ENCODE data around the gene MMP23B.
A peak's percentile ranks its signal among the peaks of the same experiment; 100 is the strongest.
"Not testable (repeated sequence)": the region's sequence is repeated elsewhere in the genome, so short reads cannot be mapped to it uniquely, and the experiment has no call there.

The MMP23B gene

DNA sequence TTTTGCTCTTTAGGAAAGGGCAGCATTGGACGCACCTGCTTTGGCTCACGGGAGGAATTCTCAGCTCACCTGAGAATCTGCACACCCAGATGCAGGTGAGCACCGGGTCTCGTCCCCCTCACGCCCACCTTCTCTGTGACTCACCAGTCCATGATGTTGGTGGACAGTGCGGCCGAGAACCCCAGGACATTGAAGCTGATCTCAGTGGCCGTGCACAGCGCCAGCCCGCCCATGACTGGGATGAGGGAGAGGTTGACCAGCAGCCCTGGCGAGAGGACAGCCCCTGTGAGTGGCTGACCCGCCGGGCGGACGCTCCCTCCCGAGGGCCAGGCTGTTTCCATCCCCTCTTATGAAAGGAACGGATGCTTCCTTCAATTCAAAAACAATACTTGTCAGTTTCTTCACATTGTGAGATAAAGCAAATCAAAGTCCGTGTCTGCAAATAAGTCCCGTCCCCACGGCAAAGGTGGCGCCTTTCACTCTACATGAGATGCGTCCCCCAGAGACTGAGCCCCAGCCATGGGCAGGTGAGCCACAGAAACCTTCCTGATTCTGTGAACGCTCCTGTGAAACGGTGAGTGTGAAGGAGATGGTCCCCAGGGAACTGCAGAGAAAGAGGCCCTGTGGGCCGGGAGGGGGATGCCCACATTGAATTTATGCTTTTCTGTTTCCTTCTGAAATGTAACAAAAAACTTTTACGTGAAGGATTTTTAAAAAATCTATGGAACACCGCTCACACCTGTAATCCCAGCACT, 39.6 kb downstream of the MMP23B start:
- no peak for DNase-seq

DNA sequence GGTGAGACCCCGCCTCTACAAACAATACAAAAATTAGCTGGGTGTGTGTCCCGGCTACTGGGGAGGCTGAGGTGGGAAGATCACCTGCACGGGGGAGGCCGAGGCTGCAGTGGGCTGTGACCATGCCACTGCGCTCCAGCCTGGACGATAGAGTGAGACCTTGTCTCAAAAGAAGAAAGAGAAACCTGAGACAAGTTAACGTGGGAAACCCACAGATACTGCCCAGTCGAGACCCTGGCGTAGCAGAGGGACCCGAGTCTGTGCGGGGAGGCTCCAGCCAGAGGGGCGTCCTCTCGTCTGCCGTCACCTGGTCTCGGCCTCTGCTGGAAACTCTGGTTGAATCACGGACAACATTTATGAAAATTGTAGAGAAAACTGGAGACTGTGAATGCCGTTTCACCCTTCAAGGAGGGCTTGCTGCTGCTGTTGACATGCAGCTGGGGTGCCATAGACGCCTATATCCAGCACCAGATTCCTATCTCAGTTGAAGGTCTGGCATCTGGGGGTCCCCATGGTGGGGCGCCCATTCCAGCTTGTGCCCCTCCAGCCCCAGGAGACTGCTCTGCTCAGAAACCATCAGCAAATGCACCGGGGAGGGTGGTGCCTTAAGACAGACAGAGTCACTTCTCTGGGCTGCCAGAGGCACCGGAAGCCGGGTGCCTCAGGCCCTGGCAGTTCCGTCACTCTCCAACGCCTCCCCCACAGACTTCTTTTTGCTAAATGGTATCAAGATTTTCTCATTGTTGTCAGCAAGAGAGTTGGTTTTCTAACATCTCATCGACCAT, 40.4 kb downstream of the MMP23B start:
- no peak for DNase-seq

DNA sequence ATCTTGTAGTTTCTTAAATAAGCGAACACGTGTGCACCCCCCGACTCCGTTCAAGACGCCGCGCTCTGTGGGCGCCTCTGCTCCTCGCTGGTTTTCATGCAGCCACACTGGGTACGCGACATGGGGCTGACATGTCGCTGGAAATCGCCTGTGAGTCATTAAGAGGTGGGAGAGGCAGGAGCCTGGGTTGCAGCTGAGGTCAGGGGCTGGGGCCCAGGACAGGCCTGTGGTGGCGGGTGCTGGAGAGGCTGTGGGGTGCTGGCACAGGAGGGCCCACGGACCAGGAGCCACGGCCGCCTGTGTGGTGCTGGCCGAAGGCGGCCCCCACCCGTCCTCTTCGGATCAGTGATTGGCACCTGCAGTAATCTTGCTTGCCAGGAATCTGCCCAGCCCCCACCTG, 42.8 kb downstream of the MMP23B start:
- DNase-seq: not testable (repeated sequence)

DNA sequence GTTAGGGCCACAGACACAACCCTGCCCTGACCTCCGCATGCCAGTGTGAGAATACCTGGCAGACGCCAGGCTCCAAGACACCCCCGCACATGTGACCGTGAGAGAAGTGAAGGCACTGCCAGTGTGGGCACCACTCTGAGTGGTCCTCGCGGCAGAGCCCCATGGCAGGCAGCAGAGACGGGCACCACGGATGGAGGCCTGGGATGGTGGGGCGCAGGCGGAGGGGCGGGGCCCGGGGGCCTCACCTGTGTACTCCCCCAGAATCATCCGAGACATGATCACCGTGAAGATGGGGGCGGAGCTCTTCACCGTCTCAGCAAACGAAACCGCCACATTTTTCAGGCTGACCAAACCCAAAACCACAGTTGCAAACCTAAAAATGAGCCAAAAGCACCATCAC, 43.2 kb downstream of the MMP23B start:
- not testable (repeated sequence) for DNase-seq

DNA sequence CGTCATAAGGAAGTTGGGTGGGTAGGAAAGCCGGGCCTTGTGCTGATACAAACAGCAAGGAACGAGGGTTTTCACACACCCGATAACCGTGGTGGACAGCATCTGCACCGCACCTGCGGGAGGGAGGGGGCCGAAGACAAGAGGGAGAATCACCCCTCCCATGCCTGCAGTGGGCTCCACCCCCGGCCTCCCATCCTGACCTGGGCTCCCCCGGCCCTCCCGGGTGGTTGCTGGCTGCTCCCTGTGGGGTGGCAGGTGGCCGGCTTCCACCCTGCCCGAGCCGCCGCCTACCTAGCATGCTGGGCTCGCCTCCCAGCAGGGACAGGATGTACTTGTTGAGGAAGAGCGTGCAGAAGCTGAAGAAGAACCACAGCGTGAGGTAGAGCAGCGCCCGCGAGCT, 44.1 kb downstream of the MMP23B start:
- DNase-seq: not testable (repeated sequence)

DNA sequence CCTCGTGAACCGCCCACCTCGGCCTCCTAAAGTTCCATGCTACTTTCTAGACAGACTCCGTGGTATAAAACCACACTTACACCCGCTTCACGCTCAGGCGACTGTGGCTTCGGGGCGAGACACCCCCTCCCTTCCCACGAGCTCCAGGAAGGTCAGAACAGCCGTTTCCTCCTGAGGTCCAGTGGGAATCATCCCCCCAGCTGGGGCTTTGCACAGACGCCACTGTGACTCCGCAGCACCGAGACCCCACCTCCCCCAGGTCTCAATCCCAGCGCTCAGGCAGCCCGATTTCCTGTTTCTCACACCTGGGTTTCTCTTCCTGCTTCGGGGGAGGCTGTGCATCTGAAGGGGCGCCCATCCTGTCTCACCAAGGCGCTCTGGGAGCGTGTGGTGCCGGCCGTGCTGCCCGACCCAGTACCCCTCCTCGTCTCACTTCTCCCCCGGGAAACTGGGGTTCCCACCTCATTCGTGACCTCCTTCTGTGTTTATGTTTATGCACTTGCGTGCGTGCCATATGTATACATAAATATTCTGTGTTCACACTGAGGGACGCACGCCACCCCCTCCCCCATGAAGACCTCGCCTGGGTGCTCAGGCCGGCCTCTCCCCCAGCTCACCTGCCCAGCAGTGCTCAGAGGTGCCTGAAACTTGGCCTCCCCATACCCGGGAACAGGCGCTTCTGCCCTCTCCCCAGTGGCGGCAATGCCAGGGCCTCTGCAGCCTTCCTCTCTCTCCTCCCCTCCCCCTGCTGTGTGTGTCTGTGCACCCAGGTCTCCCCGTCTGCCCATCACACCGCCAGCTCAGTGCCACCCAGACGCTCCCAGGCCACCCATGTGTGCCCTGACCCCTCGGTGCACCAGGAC, 46.0 kb downstream of the MMP23B start:
- peak; percentile 49 for DNase-seq

DNA sequence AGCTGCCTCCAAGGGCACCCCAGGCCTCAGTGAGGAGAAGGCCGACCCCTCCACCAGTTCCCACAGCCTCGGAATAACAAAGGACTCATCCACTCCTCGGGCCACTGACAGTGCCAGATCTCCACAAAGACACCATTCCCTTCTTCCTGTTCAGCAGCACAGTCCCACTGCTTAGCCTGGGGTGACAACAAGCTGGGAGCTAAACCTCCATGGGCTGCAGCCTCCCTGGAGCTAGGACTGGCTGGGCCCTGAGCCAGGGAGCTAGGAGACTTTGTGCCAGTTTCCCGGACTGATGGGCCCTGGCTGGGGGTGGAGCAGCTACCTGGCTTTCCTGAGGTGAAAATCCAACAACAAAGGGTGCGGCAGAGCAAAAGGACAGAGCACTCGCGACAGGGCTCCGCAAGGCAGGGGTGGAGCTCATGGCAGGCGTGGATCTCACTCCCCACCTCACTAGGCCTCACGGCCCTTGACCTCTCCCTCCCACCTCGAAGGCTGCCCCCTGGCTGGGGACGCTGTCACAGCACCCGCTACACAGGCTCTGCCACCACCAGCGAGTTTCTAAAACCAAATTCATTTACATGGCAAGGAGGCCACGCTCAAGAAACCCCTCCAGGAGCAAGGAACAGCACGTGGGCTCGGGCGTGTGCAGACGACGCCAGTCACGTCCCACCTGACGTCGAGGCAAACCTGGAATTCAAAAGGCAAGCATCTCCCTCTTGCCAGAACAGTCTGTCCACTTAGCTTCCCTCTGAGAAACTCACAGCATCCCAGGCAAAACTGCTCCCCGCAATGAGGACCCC, 46.8 kb downstream of the MMP23B start:
- no peak for DNase-seq

DNA sequence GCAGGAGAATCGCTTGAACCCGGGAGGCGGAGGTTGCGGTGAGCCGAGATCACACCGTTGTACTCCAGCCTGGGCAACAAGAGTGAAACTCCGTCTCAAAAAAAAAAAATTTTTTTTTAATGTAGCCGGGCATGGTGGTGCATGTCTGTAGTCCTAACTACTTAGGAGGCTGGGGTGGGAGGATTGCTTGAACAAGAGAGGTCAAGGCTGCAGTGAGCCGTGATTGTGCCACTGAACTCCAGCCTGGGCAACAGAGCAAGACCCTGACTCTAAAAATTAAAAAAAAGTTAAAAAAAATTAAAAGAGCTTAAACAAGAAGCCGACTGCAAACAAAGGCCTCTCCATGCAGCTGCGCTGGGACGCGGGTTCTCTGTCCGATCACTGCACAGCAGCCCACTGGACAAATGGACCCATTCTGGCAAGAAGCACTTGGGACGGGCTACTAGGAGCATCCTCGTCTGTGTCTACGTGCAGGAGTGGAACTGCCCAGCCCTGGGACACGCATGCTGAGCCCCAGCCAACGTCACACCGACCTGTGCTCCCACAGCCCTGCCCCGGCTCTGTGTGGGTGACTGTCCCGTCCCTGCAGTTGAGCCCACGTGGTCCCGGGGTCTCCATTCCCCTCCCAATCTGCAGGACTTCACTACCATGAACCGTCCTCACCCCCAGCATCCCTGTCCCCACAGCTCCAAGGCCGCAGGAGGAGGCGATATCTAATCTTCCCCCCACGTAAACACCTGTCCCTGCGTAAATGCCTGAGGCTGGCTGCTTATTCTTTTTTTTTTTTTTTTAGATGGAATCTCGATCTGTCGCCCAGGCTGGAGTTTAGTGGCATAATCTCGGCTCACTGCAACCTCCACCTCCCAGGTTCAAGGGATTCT, 48.3 kb downstream of the MMP23B start:
- no peak for DNase-seq

DNA sequence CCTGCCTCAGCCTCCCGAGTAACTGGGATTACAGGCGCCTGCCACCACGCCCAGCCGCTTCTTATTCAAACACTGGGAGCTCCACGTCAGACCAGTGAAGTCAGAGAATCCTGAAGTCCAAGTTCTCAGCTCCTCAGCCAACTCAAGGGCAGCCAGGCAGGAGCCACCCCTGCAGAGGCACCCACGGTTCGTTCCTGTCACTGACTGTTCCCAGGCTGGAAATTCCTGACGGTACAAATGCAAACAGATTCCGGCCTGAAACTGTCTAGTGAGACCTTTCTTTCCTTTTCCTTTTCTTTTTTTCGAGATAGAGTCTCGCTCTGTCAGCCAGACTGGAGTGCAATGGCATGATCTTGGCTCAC, 48.9 kb downstream of the MMP23B start:
- no peak for DNase-seq

DNA sequence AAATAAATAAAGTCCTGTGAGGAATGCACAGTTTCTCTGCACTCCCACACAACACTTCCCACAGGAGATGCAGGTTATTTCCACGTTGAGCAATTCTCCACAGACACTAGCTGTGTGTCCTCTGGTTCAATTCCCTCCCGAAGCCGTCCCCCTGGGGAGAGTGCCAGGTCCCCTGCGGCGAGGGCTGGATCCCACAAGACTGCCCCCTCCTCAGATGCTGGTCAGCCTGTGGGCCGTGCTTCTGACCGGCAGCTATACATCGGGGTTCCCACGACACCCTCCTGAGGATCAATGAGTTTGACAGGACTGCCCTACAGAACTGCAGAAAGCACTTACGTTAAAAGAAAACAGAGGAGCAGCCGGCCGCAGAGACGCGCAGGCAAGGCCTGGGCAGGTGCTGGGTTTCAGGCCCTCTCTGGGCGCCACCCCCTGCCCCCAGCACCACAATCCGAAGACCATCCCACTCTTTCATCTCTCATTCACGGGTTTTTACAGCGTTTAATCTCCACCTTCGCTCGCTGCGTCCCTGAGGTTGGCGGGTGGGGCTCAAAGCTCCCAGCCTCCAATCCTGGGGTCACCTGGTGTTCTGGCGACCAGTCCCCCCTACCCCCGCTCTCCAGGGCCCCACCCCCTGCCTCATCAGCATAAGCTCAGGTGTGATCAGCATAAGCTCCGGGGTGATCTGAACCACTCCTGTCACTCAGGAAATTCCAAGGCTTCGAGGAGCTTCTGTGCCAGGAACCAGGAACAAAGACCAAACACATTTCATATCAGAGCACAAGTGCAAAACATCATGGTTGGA, 51.3 kb downstream of the MMP23B start:
- DNase-seq: no peak

All from activated gamma-delta T cell treated with Interleukin-2 at 50 U/mL for 16 hours (primary cell).